ENCODE results near the gene SUN1.

SUN1 gene

GRCh38 chr7:879706-880105 is 47.4 kb downstream of the SUN1 start:
- no peak for DNase-seq

GRCh38 chr7:880450-880849 is 48.2 kb downstream of the SUN1 start:
- DNase-seq = no peak

- no peak for DNase-seq
Observed at GRCh38 chr7:881441-882234, 49.4 kb downstream of the SUN1 start.

- no peak for DNase-seq
Observed at GRCh38 chr7:882336-883035, 50.2 kb downstream of the SUN1 start.

GRCh38 chr7:883055-884021 is 51.1 kb downstream of the SUN1 start:
- DNase-seq = no peak

GRCh38 chr7:884191-885003 is 52.1 kb downstream of the SUN1 start:
- DNase-seq = no peak

- no peak for DNase-seq
Observed at GRCh38 chr7:885261-885892, 53.1 kb downstream of the SUN1 start.

- no peak for DNase-seq
Observed at GRCh38 chr7:885893-886625, 53.8 kb downstream of the SUN1 start.

GRCh38 chr7:886626-887487 is 54.6 kb downstream of the SUN1 start:
- no peak for DNase-seq

- no peak for DNase-seq
Observed at GRCh38 chr7:887488-887820, 55.2 kb downstream of the SUN1 start.

GRCh38 chr7:888081-889024 is 56.1 kb downstream of the SUN1 start:
- DNase-seq = no peak

- DNase-seq = no peak
Observed at GRCh38 chr7:889025-889390, 56.7 kb downstream of the SUN1 start.

- DNase-seq = no peak
Observed at GRCh38 chr7:889391-889790, 57.1 kb downstream of the SUN1 start.

- no peak for DNase-seq
Observed at GRCh38 chr7:890868-891267, 58.6 kb downstream of the SUN1 start.

GRCh38 chr7:891291-891690 is 59.0 kb downstream of the SUN1 start:
- no peak for DNase-seq

- DNase-seq = no peak
Observed at GRCh38 chr7:891805-892204, 59.5 kb downstream of the SUN1 start.

GRCh38 chr7:892648-893593 is 60.6 kb downstream of the SUN1 start:
- DNase-seq = no peak

- no peak for DNase-seq
Observed at GRCh38 chr7:893686-894085, 61.4 kb downstream of the SUN1 start.

Measured in activated T-cell treated with anti-CD3 and anti-CD28 coated beads, Interleukin-2, amount 50 U/mL, for 48 hours (primary cell).